Measurements from ENCODE around the gene DGKD.

Gene DGKD

DNA sequence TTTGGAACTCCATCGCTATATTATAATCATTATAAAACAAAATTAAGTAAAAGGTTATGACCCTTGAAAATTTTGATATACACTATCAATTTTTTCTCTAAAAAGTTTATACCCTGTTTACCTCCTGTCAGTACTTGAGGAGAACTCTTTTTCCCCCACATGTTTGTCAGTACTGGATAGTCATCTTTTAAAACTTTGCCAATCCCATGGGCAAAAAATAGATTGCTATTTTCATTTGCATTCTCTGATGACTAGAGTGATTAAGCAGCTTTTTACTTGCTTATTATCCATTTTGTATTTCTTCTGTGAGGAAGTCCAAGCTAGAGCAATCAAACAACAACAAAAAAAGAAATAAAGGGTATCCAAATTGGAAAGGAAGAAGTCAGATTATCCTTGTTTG, 76.4 kb downstream of the DGKD start:
- Histone ChIP-seq H4K8ac (ENCODE audit: low read depth, low read length) (no peak overlapping the region), H3K4me1 (ENCODE audit: control insufficient read depth, low read depth, low read length) (no peaks in the 10 kb centered on the region), H2BK120ac (ENCODE audit: low read depth, low read length) (no peak overlapping the region), H2AK5ac (ENCODE audit: low read length) (no peak overlapping the region), H3K36me3 (ENCODE audit: control insufficient read depth, insufficient read depth, low read length) (no peaks in the 10 kb centered on the region), H2BK5ac (ENCODE audit: low read length) (no peak overlapping the region), H3K18ac (ENCODE audit: low read length) (no peak overlapping the region), H3K4ac (ENCODE audit: low read depth, low read length) (no peak overlapping the region), H3K27me3 (ENCODE audit: insufficient read depth, low read length, poor library complexity) (no peaks in the 10 kb centered on the region), H4K5ac (ENCODE audit: low read length) (no peak overlapping the region), H3K79me2 (ENCODE audit: control insufficient read depth, insufficient read depth, low read length) (no peaks in the 10 kb centered on the region), H3K4me3 (ENCODE audit: low read length) (no peak overlapping the region), H3K79me1 (ENCODE audit: low read length) (peaks cover 2% of the 10 kb centered on the region), H3K23ac (ENCODE audit: low read length) (no peak overlapping the region), H3K56ac (ENCODE audit: low read length) (no peak overlapping the region), H2BK15ac (replicated peaks; ENCODE audit: low read depth) (no peak overlapping the region), H3K27ac (ENCODE audit: low read depth, low read length) (no peak overlapping the region), H3K4me2 (ENCODE audit: low read length) (no peak overlapping the region), H3K9ac (ENCODE audit: low read length) (no peak overlapping the region)
- no peak for DNase-seq
- no CpG with 5 or more reads among the region's 1 CpG for WGBS (ENCODE audit: extremely low coverage, insufficient coverage, low lambda C conversion rate)

- H3K36me3 ChIP-seq (ENCODE audit: control insufficient read depth, insufficient read depth, low read length), result no peaks in the 10 kb centered on the region
- H3K18ac ChIP-seq (ENCODE audit: low read length), result no peak overlapping the region
- no peak overlapping the region for H3K4ac ChIP-seq (ENCODE audit: low read depth, low read length)
- WGBS (ENCODE audit: extremely low coverage, insufficient coverage, low lambda C conversion rate), result no CpG with 5 or more reads among the region's 2 CpGs
- no peaks in the 10 kb centered on the region for H3K4me1 ChIP-seq (ENCODE audit: control insufficient read depth, low read depth, low read length)
- H3K27me3 ChIP-seq (ENCODE audit: insufficient read depth, low read length, poor library complexity), result no peaks in the 10 kb centered on the region
- H3K27ac ChIP-seq (ENCODE audit: low read depth, low read length), result no peak overlapping the region
- no peak overlapping the region for H4K8ac ChIP-seq (ENCODE audit: low read depth, low read length)
- H3K9ac ChIP-seq (ENCODE audit: low read length), result no peak overlapping the region
- H3K56ac ChIP-seq (ENCODE audit: low read length), result no peak overlapping the region
- DNase-seq, result no peak
- no peak overlapping the region for H2BK120ac ChIP-seq (ENCODE audit: low read depth, low read length)
- H3K79me1 ChIP-seq (ENCODE audit: low read length), result no peaks in the 10 kb centered on the region
- H2BK5ac ChIP-seq (ENCODE audit: low read length), result no peak overlapping the region
- H3K4me3 ChIP-seq (ENCODE audit: low read length), result no peak overlapping the region
- H4K5ac ChIP-seq (ENCODE audit: low read length), result no peak overlapping the region
- H3K79me2 ChIP-seq (ENCODE audit: control insufficient read depth, insufficient read depth, low read length), result no peaks in the 10 kb centered on the region
- no peak overlapping the region for H3K4me2 ChIP-seq (ENCODE audit: low read length)
- no peak overlapping the region for H2AK5ac ChIP-seq (ENCODE audit: low read length)
- no peak overlapping the region for H2BK15ac ChIP-seq (replicated peaks; ENCODE audit: low read depth)
- no peak overlapping the region for H3K23ac ChIP-seq (ENCODE audit: low read length)
Measured at GRCh38 chr2:233433029-233433428, 78.7 kb downstream of the DGKD start.

DNA sequence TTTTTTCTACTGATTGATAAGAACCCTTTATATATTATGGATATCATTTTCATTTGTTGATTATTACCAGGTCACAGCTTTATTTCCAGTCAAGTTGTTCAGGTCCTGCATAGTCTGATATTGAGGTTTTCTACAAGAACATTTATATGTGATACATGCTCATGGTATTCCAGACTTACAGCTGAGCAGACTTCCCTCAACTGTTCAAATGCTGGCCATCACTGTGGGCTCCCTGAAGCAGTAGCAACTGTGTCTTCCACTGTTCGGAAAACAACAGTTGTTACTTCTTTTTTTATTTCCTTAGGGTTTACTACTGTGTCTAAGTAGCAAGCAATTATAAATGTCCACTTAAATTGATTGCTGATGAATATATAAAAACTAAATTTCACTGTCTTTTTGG, 79.5 kb downstream of the DGKD start:
- Histone ChIP-seq H3K27me3 (ENCODE audit: insufficient read depth, low read length, poor library complexity) (no peaks in the 10 kb centered on the region), H2BK15ac (replicated peaks; ENCODE audit: low read depth) (no peak overlapping the region), H3K79me1 (ENCODE audit: low read length) (no peaks in the 10 kb centered on the region), H3K79me2 (ENCODE audit: control insufficient read depth, insufficient read depth, low read length) (no peaks in the 10 kb centered on the region), H3K4me1 (ENCODE audit: control insufficient read depth, low read depth, low read length) (no peaks in the 10 kb centered on the region), H4K8ac (ENCODE audit: low read depth, low read length) (no peak overlapping the region), H3K18ac (ENCODE audit: low read length) (no peak overlapping the region), H3K4me2 (ENCODE audit: low read length) (no peak overlapping the region), H3K27ac (ENCODE audit: low read depth, low read length) (no peak overlapping the region), H2BK5ac (ENCODE audit: low read length) (no peak overlapping the region), H3K4ac (ENCODE audit: low read depth, low read length) (no peak overlapping the region), H3K56ac (ENCODE audit: low read length) (no peak overlapping the region), H2AK5ac (ENCODE audit: low read length) (no peak overlapping the region), H3K23ac (ENCODE audit: low read length) (no peak overlapping the region), H3K4me3 (ENCODE audit: low read length) (no peak overlapping the region), H2BK120ac (ENCODE audit: low read depth, low read length) (no peak overlapping the region), H3K9ac (ENCODE audit: low read length) (no peak overlapping the region), H3K36me3 (ENCODE audit: control insufficient read depth, insufficient read depth, low read length) (no peaks in the 10 kb centered on the region), H4K5ac (ENCODE audit: low read length) (no peak overlapping the region)
- DNase-seq, result no peak
- WGBS (ENCODE audit: extremely low coverage, insufficient coverage, low lambda C conversion rate), result no CpG with 5 or more reads among the region's 1 CpG

DNA sequence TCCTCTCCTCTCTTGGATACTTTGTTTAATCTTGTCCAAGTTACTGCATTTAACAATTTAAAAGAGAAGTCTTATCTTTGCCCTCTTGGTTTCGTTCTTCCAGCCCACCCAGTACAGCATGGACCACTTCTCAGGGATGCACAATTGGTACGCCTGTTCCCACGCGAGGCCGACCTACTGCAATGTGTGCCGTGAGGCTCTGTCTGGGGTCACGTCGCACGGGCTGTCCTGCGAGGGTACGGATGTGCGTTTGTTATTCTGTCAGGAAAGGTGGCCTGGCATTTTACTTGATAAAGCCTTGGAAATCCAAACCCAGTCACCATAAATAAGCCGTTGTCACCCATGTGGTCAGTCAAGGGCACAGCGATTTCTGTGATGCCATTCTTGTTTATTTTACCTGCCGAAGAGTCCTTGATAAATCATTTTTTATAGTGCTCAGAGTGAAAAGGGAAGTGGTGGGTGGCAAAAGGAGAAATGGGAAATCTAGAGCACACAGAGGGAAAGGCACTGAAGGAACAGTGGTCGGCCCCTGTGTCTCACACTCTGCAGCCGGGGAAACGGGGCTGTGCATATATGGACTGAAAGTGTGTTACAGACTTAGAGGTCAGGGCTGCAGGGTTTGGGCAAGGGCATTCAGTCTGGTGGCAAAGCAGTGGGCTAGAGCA, 80.5 kb downstream of the DGKD start:
- H3K4me3 ChIP-seq (ENCODE audit: low read length), result no peak overlapping the region
- no peak overlapping the region for H2BK5ac ChIP-seq (ENCODE audit: low read length)
- no peak overlapping the region for H3K56ac ChIP-seq (ENCODE audit: low read length)
- no peak overlapping the region for H2BK120ac ChIP-seq (ENCODE audit: low read depth, low read length)
- H3K23ac ChIP-seq (ENCODE audit: low read length), result no peak overlapping the region
- WGBS (ENCODE audit: extremely low coverage, insufficient coverage, low lambda C conversion rate), result no CpG with 5 or more reads among the region's 18 CpGs
- H2AK5ac ChIP-seq (ENCODE audit: low read length), result no peak overlapping the region
- no peaks in the 10 kb centered on the region for H3K4me1 ChIP-seq (ENCODE audit: control insufficient read depth, low read depth, low read length)
- H3K9ac ChIP-seq (ENCODE audit: low read length), result no peak overlapping the region
- H3K79me2 ChIP-seq (ENCODE audit: control insufficient read depth, insufficient read depth, low read length), result no peaks in the 10 kb centered on the region
- H4K8ac ChIP-seq (ENCODE audit: low read depth, low read length), result no peak overlapping the region
- no peak overlapping the region for H3K4ac ChIP-seq (ENCODE audit: low read depth, low read length)
- no peaks in the 10 kb centered on the region for H3K36me3 ChIP-seq (ENCODE audit: control insufficient read depth, insufficient read depth, low read length)
- H3K4me2 ChIP-seq (ENCODE audit: low read length), result no peak overlapping the region
- H3K27me3 ChIP-seq (ENCODE audit: insufficient read depth, low read length, poor library complexity), result no peaks in the 10 kb centered on the region
- no peak overlapping the region for H3K27ac ChIP-seq (ENCODE audit: low read depth, low read length)
- no peak overlapping the region for H4K5ac ChIP-seq (ENCODE audit: low read length)
- H3K18ac ChIP-seq (ENCODE audit: low read length), result no peak overlapping the region
- H2BK15ac ChIP-seq (replicated peaks; ENCODE audit: low read depth), result no peak overlapping the region
- no peaks in the 10 kb centered on the region for H3K79me1 ChIP-seq (ENCODE audit: low read length)
- DNase-seq, result no peak

DNA sequence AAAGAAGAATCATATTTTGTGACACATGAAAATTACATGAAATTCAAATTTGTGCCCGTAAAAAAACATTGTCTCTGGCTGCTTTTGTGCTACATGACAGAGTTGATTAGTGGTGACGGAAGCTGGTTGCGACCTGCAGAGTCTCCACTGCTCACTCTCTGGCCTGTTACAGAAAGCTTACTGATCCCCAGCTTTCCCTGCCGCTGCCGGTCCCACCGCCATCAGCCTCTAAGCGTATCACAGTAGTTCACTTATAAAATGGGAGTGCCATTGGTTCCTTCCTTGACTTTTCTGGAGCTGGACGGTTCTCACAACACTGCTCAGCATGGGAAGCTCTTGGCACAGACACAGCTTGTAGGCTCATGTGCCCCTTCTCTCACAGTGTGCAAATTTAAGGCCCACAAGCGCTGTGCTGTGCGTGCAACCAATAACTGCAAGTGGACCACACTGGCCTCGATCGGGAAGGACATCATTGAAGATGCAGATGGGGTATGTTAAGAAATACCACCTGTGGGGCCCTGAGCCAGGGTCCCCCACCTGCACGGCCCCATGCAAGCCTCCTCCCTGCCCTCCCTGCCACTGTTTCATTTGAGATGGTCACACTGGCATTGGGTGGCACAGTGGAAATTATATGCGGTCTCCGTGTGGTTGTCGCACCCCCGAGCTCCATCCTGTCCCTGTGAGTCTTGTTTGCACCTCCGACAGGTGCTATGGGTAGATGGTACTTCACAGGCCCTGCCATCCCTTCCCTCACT, 81.3 kb downstream of the DGKD start:
- no peak overlapping the region for H3K4me2 ChIP-seq (ENCODE audit: low read length)
- no peak overlapping the region for H3K23ac ChIP-seq (ENCODE audit: low read length)
- no peaks in the 10 kb centered on the region for H3K36me3 ChIP-seq (ENCODE audit: control insufficient read depth, insufficient read depth, low read length)
- H3K79me2 ChIP-seq (ENCODE audit: control insufficient read depth, insufficient read depth, low read length), result no peaks in the 10 kb centered on the region
- no peak overlapping the region for H4K5ac ChIP-seq (ENCODE audit: low read length)
- no peaks in the 10 kb centered on the region for H3K79me1 ChIP-seq (ENCODE audit: low read length)
- no peak overlapping the region for H3K56ac ChIP-seq (ENCODE audit: low read length)
- H2BK120ac ChIP-seq (ENCODE audit: low read depth, low read length), result no peak overlapping the region
- no peak overlapping the region for H3K27ac ChIP-seq (ENCODE audit: low read depth, low read length)
- H4K8ac ChIP-seq (ENCODE audit: low read depth, low read length), result no peak overlapping the region
- H3K9ac ChIP-seq (ENCODE audit: low read length), result no peak overlapping the region
- DNase-seq, result no peak
- no peak overlapping the region for H2BK5ac ChIP-seq (ENCODE audit: low read length)
- WGBS (ENCODE audit: extremely low coverage, insufficient coverage, low lambda C conversion rate), result no CpG with 5 or more reads among the region's 18 CpGs
- H3K4ac ChIP-seq (ENCODE audit: low read depth, low read length), result no peak overlapping the region
- no peaks in the 10 kb centered on the region for H3K4me1 ChIP-seq (ENCODE audit: control insufficient read depth, low read depth, low read length)
- H2BK15ac ChIP-seq (replicated peaks; ENCODE audit: low read depth), result no peak overlapping the region
- H2AK5ac ChIP-seq (ENCODE audit: low read length), result no peak overlapping the region
- no peak overlapping the region for H3K4me3 ChIP-seq (ENCODE audit: low read length)
- H3K27me3 ChIP-seq (ENCODE audit: insufficient read depth, low read length, poor library complexity), result no peaks in the 10 kb centered on the region
- no peak overlapping the region for H3K18ac ChIP-seq (ENCODE audit: low read length)

Data from mesendoderm (in vitro differentiated cells).